ENCODE results near the gene ZNF628. TPM values are rescaled to one million over a fixed set of nuclear protein-coding genes. Genes with fewer than 3 reads are reported as not detected.
"Not testable (repeated sequence)": the region's sequence is repeated elsewhere in the genome, so short reads cannot be mapped to it uniquely, and the experiment has no call there.

The ZNF628 gene
- total and polyA plus RNA-seq, 2 donors: 0.79 to 11.9 TPM

DNA sequence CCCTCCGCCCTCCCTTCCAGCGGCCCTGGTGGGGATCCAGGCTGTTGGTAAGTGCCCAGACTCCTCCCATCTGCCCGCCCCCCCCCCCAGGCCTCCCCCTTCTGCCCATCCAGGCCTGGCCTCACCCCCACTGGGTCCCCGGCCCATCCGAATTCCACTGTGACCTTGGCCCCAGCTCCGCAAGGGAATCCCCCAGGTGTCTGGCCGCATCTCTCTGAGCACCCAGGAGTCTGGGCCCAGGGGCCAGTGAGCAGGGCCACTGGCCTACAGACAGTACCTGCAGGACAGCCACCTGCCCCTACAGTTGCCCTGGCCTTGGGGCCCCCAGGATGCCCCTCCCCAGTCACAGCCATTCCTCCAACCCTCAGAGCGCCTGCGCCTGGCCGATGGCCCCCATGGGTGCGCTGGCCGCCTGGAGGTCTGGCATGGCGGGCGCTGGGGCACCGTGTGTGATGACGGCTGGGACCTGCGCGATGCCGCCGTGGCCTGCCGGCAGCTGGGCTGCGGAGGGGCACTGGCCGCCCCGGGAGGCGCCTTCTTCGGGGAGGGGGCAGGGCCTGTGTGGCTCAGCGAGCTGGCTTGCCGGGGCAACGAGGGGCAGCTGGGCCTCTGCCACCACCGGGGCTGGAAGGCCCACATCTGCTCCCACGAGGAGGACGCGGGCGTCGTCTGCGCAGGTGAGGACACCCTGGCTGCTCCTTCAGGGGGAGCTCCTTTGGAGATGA lies 12.7 kb downstream of the ZNF628 start:
- WGBS: 56% methylated on average over 36 of the region's 36 CpGs
- Histone ChIP-seq H3K4me1 (ENCODE audit: insufficient read depth) (no peaks in the 10 kb centered on the region), H3K27ac (ENCODE audit: low read depth) (no peak overlapping the region), H3K36me3 (ENCODE audit: insufficient read depth) (no peaks in the 10 kb centered on the region), H3K4me3 (ENCODE audit: low read depth, low read length) (no peak overlapping the region)
- no peak for DNase-seq (ENCODE audit: extremely low spot score)

DNA sequence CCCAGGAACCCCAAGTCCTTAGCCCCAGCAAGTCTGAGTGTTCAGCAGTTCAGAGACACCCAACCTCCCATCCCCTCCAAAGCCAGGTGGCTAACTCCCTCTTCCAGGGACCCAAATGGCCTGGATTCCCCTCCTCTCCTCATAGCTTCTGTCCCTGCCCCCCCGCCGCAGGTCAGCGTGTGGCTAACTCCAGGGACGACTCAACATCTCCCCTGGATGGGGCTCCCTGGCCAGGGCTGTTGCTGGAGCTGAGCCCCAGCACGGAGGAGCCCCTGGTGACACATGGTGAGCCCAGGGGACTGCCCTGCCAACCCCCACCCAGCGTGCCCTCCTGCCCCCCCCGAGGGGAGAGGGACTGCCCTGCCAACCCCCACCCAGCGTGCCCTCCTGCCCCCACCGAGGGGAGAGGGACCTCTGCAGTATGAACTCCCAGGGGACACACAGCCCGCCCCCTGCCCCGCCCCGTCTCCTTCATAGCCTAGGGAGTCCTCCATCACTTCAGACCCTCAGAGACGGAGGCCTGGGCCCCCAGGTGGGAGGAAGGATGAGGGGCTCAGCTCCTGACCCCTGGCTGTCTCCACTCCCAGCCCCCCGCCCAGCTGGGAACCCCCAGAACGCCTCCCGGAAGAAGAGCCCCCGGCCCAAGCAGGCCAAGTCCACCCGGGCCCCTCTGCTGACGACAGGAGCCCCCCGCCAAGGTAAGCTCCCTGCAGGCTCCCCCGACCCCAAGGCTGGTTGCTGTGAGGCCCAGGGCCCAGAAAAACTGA lies 13.5 kb downstream of the ZNF628 start:
- 68% methylated on average over 21 of the region's 21 CpGs for WGBS
- DNase-seq (ENCODE audit: extremely low spot score): no peak
- no peak overlapping the region for H3K4me3 ChIP-seq (ENCODE audit: low read depth, low read length)
- no peak overlapping the region for H3K27ac ChIP-seq (ENCODE audit: low read depth)
- no peaks in the 10 kb centered on the region for H3K36me3 ChIP-seq (ENCODE audit: insufficient read depth)
- H3K4me1 ChIP-seq (ENCODE audit: insufficient read depth): no peaks in the 10 kb centered on the region

DNA sequence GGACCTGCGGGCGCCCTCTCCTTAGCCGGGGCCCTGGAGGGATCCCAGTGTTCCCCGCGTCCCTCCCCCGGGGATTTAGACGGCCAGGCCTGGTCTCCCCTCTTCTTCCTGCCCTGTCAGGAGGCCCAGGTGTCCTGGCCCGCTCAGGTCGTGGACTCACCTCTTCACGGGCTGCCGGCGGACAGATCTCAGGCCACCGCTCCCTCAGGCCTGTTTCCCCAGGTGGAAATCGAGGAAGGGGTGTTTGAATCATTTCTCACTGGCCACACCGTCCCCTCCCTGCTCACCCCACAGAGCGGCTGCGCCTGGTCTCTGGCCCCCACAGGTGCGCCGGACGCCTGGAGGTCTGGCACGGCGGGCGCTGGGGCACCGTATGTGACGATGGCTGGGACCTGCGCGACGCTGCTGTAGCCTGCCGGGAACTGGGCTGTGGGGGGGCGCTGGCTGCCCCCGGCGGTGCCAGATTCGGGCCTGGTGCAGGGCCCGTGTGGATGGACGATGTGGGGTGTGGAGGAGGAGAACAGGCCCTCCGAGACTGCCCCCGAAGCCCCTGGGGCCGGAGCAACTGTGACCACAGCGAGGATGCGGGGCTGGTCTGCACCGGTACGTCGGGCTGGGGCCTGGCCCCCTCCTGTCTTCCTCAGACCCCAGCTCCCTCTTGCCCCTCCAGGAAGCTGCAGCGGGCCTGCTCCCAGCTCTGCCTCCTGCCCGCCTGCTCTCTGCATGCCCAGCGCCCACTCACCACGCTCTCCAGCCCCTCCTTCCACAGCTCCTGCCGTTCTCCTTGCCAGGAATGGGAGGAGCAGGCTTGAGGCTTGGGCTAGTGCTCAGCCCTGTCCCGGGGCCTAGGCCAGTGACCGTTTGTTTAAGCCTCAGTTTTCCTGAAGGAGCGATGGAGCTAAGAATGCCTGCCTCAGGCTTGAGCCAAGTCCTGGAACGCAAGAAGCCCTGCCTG lies 14.3 kb downstream of the ZNF628 start:
- DNase-seq (ENCODE audit: extremely low spot score): no peak
- WGBS: 75% methylated on average over 52 of the region's 52 CpGs
- no peaks in the 10 kb centered on the region for H3K4me1 ChIP-seq (ENCODE audit: insufficient read depth)
- no peak overlapping the region for H3K27ac ChIP-seq (ENCODE audit: low read depth)
- H3K36me3 ChIP-seq (ENCODE audit: insufficient read depth): no peaks in the 10 kb centered on the region
- no peak overlapping the region for H3K4me3 ChIP-seq (ENCODE audit: low read depth, low read length)

DNA sequence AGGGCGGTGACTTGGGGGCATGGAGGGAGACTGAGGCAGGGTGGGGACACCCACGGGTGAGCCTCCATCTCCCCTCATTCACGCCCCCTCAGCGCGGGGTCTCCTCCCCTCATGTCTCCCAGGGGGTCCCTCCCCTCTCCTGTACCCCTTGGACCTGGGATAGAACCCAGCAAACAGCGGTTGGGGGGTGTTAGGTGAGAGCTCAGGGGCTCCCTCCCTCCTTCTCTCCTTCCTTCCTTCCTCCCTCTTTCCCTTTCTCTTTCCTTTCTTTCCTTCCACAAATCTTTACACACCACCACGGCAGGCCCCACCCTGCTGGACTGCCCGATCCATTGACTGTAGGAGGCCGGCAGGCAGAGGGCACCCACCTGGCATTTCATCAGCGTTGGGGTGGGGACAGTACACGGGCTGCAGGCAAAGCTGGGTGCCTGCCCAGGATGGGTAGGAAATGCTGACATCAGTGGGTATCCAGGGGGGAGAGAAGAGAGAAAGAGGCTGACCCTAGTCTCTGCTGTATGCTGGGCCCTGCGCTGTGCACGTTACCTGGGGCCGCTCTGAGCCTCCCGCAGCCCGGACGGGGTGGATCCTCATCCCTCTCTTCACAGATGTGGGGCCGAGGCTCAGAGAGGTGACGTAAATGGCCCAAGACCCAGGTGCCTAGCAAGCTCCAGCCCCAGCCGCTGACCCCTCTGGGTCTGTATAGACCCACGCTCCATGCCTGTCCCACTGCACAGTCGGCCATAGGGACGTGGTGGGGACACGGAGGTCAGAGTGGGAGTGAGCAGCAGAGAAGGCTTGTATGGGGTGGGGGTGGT lies 15.3 kb downstream of the ZNF628 start:
- 70% methylated on average over 24 of the region's 24 CpGs for WGBS
- Histone ChIP-seq H3K4me3 (ENCODE audit: low read depth, low read length) (no peak overlapping the region), H3K4me1 (ENCODE audit: insufficient read depth) (no peaks in the 10 kb centered on the region)

DNA sequence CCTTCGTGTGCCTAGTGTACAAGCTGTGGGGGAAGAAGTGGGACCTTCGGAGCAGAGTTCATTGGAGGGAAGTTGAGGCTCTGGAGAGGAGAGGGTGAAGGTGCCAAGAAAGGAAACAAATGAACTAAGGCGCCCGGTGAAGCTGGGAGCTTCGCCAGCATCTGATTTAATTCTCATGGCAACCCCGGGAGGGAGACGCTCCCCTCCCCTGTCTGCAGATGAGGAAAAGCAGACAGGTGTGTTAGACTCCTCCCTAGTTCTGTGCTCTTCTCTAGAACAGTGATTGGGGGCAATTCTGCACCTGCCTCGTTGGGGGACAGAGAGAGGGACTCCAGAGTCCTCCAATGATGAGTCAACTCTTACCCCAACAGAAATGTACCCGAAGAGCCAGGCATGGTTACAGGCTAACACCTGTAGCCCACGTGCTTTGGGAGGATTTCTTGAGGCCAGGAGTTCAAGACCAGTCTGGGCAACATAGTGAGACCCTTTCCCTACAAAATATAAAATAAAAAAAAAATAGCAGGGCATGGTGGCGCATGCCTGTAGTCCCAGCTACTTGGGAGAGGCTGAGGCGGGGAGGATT lies 16.0 kb downstream of the ZNF628 start:
- Histone ChIP-seq H3K4me1 (ENCODE audit: insufficient read depth) (no peaks in the 10 kb centered on the region), H3K4me3 (ENCODE audit: low read depth, low read length) (no peak overlapping the region), H3K36me3 (ENCODE audit: insufficient read depth) (no peaks in the 10 kb centered on the region), H3K27ac (ENCODE audit: low read depth) (no peak overlapping the region)
- 42% methylated on average over 12 of the region's 12 CpGs for WGBS
- DNase-seq (ENCODE audit: extremely low spot score): no peak

More for the DNA sequence above, 15.3 kb downstream of the ZNF628 start:
- Histone ChIP-seq H3K36me3 (ENCODE audit: insufficient read depth) (no peaks in the 10 kb centered on the region), H3K27ac (ENCODE audit: low read depth) (no peak overlapping the region)
- no peak for DNase-seq (ENCODE audit: extremely low spot score)

DNA sequence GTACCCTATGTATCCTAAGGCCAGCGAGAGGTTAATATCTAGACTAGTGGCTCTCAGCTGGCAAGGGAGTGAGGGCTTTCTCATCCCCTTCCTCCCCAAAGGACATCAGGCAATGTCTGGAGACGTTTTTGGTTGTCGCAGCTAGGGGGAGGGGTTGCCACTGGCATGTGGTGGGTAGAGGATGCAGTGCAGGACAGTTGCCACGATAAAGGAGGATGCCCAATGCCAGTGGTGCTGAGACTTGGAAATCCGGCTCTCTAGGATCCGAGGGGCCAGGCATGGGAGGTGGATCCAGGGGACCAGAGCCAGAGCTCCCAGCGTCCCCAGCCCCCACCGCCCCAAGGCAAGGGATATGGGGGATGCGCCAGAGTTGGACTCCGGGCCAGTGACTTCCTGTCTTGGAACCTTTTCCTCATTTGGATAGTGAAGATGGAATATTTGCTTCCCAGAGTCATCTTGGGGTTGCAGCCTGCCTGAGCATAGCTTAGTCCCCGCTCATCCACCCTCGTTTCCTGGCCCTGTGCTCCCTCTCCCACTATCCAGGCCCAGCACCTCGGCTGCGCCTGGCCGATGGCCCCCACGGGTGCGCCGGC lies 16.7 kb downstream of the ZNF628 start:
- 39% methylated on average over 18 of the region's 18 CpGs for WGBS
- H3K36me3 ChIP-seq (ENCODE audit: insufficient read depth): no peaks in the 10 kb centered on the region
- no peak overlapping the region for H3K4me3 ChIP-seq (ENCODE audit: low read depth, low read length)
- H3K4me1 ChIP-seq (ENCODE audit: insufficient read depth): no peaks in the 10 kb centered on the region
- peak; percentile 47 for DNase-seq (ENCODE audit: extremely low spot score)
- no peak overlapping the region for H3K27ac ChIP-seq (ENCODE audit: low read depth)

DNA sequence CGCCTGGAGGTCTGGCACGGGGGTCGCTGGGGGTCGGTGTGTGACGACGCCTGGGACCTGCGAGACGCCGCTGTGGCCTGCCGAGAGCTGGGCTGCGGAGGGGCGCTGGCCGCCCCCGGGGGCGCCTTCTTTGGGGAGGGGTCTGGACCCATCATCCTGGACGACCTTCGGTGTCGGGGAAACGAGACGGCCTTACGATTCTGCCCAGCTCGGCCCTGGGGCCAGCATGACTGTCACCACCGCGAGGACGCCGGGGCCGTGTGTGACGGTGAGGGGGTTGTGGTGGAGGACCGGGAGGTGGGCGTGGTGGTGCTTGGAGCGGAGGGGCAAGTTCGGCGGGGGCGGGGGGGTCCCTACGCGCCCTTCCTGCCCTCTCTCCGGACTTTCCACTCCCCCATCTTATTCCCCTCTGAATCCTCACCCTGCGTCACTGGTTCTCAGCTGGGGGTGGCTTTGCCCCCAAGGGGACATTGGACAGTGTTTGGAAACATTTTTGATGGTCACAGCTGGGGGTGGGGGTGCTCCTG lies 17.3 kb downstream of the ZNF628 start:
- Histone ChIP-seq H3K4me3 (ENCODE audit: low read depth, low read length) (no peak overlapping the region), H3K27ac (ENCODE audit: low read depth) (no peak overlapping the region), H3K36me3 (ENCODE audit: insufficient read depth) (no peaks in the 10 kb centered on the region), H3K4me1 (ENCODE audit: insufficient read depth) (no peaks in the 10 kb centered on the region)
- DNase-seq (ENCODE audit: extremely low spot score): no peak
- WGBS: 47% methylated on average over 38 of the region's 38 CpGs

DNA sequence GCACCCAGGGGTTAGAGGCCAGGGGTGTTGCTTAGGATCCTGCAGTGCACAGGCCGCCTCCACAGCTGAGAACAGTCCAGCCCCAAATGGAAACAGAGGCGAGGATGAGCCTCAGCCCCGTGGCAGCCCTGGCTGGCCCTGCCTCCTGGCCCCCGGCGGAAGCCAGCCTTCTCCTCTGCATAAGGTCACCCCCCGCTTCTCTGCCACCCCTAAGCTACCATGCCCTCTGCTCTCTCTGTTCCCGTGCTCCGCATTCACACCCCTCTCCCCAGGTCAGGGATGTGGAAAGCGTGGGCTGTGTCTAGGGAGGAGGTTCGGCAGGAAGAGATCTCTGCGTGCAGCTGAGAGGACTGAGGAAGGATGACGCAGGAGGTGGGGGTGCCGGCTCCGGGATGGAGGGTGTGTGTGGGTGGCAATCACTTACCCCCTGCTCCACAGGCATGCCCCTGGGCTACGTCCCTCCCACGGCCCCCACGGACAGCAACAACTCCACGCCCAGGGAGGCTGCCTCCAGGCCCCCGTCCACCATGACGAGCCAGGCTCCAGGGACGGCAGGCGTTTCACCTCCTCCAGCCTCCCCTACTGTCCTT lies 17.9 kb downstream of the ZNF628 start:
- DNase-seq (ENCODE audit: extremely low spot score): no peak
- no peaks in the 10 kb centered on the region for H3K4me1 ChIP-seq (ENCODE audit: insufficient read depth)
- H3K4me3 ChIP-seq (ENCODE audit: low read depth, low read length): no peak overlapping the region
- H3K36me3 ChIP-seq (ENCODE audit: insufficient read depth): no peaks in the 10 kb centered on the region
- H3K27ac ChIP-seq (ENCODE audit: low read depth): no peak overlapping the region
- WGBS: 46% methylated on average over 22 of the region's 22 CpGs

DNA sequence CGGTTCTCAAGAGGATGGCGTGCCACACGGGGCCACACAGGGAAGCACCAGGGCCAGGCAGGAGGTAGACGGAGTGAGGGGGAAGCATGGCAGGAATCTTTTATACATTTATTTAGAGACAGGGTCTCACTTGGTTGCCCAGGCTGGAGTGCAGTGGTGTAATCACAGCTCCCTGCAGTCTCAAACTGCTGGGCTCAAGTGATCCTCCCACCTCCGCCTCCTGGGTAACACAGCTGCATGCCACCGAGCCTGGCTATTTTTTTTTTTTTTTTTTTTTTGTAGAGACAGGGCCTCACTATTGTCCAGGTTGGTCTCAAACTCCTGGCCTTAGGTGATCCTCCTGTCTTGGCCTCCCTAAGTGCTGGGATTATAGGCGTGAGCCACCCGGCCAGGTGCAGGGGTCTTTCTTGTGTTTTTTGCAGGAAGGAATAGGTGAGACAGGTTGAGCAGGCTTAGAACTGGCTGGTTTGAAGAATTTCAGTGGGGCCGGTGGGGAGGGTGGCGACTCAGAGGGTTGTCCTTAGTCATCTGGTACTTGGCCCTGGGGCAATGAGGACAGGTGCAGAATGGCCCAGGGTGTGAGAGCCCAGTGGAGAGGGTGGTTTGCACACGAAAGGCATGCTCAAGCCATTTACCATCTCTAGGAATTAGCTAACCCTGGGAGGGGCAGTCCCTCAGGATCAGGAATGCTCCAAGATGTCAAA lies 19.4 kb downstream of the ZNF628 start:
- no peaks in the 10 kb centered on the region for H3K36me3 ChIP-seq (ENCODE audit: insufficient read depth)
- 80% methylated on average over 11 of the region's 11 CpGs for whole genome bisulfite sequencing
- no peak for DNase-seq (ENCODE audit: extremely low spot score)
- H3K27ac ChIP-seq (ENCODE audit: low read depth): no peak overlapping the region
- H3K4me3 ChIP-seq (ENCODE audit: low read depth, low read length): no peak overlapping the region
- H3K4me1 ChIP-seq (ENCODE audit: insufficient read depth): no peaks in the 10 kb centered on the region

DNA sequence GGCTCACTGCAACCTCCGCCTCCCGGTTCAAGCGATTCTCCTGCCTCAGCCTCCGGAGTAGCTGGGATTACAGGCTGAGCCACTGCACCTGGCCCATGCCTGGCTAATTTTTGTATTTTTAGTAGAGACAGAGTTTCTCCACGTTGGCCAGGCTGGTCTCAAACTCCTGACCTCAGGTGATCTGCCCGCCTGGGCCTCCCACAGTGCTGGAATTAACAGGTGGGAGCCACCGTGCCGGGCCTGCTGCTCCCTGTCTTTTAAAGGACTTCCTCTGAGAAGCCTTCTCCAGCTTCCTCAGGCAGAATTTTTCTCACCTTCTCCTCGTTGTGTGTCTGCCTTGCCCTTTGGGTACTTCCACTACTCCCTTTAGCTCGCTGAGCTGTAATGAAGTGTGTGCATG lies 20.4 kb downstream of the ZNF628 start:
- H3K4me3 ChIP-seq (ENCODE audit: low read depth, low read length); H3K4me1 ChIP-seq (ENCODE audit: insufficient read depth); H3K36me3 ChIP-seq (ENCODE audit: insufficient read depth); DNase-seq (ENCODE audit: extremely low spot score); H3K27ac ChIP-seq (ENCODE audit: low read depth): not testable (repeated sequence)
- 77% methylated on average over 10 of the region's 10 CpGs for WGBS

DNA sequence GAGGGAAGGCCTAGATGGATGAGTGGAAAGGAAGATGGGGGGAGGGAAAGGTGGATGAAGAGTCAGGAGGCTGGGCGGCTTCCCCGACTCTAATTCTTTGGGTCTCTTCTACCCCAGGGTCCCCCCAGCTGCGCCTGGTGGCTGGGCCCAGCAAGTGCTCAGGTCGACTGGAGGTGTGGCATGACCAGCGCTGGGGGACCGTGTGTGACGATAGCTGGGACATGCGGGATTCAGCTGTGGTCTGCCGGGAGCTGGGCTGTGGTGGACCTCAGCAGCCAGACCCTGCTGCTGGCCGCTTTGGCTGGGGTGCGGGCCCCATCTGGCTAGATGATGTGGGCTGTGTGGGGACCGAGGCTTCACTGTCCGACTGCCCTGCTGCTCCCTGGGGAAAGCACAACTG lies 21.3 kb downstream of the ZNF628 start:
- WGBS: 84% methylated on average over 13 of the region's 13 CpGs
- H3K27ac ChIP-seq (ENCODE audit: low read depth): no peak overlapping the region

More for the DNA sequence above, 21.3 kb downstream of the ZNF628 start:
- DNase-seq (ENCODE audit: extremely low spot score): no peak
- Histone ChIP-seq H3K4me3 (ENCODE audit: low read depth, low read length) (no peak overlapping the region), H3K36me3 (ENCODE audit: insufficient read depth) (no peaks in the 10 kb centered on the region), H3K4me1 (ENCODE audit: insufficient read depth) (no peaks in the 10 kb centered on the region)
